GM18519 (cell line): ENCODE data around the gene TBC1D22B.
"Not testable (repeated sequence)": the region's sequence is repeated elsewhere in the genome, so short reads cannot be mapped to it uniquely, and the experiment has no call there.

ENCODE experiments used
- ATAC-seq: cut with Tn5 transposase; IDR thresholded peaks from one replicate; pipeline ENCODE4 v1.9.1; 2021; ENCODE audit warnings: mild to moderate bottlenecking, moderate library complexity; ENCODE audit not compliant: unreplicated experiment, low FRiP score

Gene TBC1D22B

DNA sequence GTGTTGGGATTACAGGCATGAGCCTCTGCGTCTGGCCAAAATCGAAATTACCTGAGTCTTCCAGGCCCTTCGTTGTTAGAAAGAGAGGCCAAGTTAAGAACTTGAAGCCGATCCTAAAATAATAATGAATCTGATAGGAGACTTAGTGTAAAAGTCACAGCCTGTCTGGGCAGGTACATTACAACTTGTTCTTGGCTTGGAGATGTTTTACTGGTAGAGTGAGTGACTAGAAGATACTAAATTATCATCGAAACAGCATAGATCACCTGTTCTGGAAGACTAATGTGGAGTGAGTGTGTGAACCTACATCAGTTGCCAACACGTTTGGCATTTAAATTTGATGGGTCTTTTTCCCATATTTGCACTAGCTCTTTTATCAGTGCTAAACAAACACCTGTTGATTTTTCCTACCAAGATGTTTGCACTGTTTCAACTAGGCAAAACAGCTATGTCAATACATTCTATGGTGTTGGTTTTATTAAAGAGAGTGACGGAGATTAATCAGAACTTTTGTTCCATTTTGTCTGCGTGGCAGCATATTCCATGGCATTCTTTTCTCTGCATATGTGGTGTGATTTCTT is 5.0 kb downstream of the TBC1D22B start:
- no peak for ATAC-seq

DNA sequence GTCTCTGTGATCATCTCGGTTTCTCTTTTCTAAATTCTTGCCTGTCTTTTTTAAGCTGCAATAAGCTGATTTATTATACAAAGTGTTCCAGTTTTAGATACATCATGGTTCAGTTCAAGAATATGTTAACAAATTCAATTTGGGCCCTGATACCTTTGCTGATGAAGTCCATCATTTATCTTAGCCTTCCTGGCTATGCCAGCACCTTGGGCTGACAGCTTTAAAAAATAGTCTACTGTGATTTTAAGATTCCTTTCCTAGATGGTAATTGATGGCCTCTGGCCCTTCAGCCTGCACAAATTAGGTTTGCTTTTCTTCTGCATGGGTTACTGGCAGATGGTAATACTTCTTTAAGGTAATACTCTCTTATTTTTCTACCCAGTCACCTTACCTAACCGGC is 7.4 kb downstream of the TBC1D22B start:
- ATAC-seq, result no peak

DNA sequence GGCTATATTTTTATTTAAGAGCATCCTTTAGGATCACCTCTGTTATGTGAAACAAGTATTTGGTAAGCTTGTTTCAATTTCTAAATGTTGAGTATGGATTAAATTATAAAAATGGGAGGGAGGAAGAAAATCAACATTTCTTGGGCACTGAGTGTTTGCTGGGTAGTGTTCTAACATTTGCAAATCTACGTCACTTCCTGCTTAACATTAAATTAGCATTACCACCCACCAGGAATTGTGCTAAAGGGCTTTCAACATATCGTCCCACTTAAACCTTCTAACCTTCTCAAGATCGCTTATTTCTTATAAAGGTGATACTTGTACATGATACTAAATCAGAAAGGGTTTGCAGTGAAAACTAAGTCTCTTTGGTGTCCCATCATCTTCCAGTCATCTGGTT is 8.3 kb downstream of the TBC1D22B start:
- ATAC-seq, result no peak

DNA sequence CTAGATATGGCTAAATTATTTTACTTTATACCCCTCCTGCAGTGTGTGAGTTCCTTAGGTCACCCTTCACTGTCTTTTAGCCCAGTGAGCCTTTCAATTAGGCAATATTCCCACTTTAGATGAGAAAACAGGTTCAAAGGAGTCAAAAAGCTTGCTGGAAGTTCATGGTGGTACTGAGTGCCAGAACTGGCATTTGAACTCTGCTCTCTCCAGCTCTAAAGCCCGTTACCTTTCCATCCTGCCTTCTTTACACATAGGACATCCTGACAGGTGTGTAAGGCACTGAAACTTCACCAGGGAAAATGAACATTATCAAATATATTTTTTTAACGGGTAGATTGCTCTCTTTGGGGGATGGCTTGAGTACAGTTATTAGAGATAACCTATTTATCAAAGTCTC is 11.5 kb downstream of the TBC1D22B start:
- no peak for ATAC-seq

DNA sequence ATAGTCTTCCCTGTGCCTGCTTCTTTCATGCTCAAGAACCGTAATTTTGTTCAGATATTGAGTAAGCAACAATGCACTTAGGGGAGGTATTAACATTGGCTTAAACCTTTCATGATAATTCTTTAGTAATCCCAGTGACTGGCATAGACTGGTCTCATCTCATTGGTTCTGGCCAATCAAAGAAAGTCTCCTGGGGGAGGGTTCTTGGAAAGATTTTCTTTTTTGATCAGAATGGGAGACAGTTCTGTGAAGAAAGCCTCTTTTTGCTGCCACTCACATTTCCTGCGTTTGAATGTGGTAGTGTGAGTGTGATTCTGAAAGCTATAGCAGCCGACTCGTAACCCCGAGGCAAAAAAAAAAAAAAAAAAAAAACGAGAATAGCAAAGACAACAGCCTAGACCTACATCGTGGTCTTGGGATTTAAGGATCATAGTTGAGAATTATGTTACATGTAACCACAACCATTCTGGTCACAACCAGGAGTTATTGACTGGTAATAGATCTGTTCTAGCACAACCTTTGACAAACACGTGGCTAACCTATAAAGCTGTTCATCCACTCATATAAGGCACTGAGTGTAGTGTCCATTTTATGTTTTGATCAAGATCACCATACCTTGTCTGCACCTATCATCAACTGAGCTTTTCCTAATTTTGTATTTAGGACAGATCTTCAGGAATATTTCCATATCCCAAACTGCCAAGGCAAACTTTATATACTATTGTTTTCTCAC is 15.4 kb downstream of the TBC1D22B start:
- ATAC-seq, result no peak

DNA sequence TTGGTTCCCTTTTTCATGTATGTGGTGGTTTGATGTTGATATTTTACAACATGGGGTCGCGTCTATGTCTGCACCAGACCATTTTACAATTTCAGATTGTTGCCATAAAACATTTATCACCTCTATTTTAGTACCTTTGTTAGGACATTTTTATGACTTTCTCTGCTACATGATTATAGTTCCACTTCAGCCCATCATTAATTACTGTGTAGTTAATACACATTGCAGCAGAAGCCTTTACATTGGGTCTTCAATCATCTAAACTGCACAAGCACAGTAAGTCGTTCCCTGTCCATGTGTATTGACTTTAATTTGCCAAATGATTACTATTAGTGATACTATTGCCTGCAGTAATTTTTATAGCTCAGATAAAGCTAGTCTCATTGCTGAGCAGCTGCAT is 16.1 kb downstream of the TBC1D22B start:
- no peak for ATAC-seq

DNA sequence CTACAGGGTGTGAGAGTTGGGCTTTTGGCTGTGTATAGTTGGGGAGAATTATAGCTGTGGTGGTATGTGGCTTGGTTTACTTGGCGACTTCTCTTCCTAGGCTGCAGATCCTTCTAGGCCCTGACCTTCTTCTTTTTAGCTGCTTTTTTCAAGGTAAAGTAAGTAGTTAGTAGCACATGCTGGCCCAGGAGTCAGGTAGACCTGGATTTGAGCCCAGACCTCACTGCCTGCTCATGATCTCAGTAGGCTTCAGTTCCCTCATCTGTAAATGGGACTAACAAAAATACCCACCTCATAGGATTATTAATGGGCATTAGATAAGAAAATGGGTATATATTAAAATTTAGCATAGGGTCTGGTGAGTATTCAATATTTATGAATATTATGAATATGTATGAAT is 17.8 kb downstream of the TBC1D22B start:
- ATAC-seq, result no peak

DNA sequence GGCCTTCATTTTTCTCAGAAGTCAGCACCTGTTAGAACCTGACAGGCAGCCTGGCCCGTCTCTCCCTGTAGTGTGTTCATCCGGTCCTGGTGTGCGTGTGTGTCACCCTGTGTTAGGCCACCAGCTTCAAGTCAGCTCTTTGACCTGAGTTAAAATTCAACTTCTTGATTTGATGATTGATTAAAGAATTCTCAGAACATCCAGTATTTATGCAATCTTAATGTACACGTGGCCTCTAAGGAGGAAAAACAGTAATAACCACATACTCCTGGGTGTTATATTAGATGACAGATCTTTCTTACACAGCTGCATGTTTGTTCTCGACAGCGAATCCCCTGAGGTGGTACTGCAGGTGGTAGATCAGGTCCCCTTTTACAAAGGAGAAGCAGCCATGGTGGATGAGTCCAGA is 19.4 kb downstream of the TBC1D22B start:
- ATAC-seq, result no peak

DNA sequence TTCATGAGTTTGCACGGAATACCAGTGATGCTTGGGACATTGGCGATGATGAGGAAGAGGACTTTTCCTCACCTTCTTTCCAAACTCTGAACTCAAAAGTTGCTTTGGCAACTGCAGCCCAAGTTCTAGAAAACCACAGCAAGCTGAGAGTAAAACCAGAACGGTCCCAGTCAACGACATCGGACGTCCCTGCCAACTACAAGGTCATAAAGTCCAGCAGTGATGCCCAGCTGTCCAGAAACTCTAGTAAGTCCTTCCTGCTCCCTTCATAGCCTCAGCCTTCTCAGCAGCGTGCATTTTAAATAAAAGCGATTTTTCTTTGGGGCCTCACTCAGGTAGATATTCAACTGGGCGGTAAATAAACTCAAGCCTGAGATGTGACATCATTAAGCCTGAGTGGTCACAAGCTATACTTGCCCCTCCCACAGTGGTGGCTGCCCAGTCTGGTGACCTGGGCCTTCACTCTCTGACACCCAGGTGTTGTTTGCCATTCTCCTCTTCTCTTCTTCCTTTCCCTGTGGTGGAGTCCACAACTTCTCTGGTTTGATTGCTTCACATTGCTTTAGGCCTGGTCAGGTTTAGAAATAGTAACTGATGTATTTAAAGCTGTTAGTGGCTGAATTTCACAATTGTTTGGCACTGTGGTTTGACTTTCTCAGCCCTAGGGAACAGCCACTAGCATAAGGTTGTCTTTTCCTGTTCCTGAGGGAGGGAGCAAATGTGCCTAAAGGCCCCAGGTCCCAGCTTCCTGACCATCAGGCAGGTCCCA is 22.0 kb downstream of the TBC1D22B start:
- no peak for ATAC-seq

DNA sequence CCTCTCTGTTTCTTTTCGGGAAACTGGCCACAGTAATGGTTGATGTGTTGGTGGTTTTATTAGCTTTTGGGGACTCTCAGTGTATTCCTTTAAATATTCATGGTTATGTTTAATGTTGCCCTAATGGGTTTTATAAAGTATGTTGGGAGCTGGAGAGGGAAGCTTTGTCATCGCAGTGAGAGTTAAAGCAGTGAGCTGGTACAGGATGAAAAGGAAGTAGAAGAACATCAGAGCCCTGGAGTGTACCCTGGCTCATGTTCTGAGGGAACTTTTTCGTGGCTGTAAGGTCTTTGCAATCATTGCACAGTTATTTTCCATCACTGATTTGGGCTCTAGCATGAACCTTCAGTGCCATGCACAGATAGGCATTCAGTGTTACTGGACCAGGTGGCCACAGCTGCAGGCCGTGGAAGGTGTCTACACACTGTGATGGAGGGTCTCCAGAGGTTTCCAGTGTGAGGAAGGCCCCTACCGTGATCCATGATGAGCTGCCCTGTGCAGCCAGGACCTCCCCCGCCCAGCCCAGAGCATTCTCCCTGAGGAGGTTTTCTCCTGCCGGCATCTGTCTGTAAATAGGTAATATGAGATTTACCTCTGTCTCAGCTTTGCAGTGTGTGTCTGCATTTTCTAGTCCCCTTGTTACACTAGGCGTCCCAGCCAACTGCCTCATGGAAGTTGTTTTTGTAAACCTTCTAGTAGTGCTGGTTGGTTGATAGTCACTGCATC is 22.8 kb downstream of the TBC1D22B start:
- no peak for ATAC-seq

DNA sequence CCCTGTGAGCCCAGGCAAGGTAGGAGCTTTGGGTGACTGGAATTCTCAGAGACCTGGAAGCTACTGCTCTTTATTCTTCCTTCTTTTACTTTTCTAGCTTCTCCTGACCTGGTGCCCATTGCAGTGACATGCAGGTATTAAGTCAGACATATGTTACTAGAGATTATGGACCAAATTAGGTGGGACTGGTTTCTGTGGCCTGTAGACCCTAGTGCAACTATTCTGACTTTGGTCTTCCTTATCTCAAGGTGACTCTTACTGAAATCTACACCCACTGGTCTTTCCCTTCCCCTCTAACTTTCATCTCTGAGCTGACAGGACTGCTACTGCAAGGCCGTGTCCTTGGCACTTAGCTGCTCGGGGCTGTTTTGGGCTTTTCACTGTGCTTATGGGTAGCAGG is 24.8 kb downstream of the TBC1D22B start:
- no peak for ATAC-seq

DNA sequence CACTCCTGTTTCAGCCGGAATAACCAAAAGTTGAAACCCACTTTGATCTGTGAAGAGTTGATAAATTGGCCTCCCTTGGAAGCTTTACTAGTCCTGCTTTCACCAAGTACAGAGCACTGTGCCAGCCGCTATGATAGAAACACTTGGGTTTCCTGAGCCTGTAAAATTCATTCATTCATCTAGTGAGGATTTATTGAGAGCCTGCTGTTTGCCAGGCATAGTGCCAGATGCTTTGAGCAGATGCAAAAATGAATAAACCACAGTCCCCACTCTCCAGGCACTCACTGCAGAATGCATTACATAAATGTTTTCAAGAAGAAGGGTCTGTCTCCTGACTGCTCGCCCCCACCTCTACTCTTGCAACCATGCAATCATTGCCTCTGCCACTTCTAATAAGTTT is 25.7 kb downstream of the TBC1D22B start:
- no peak for ATAC-seq

DNA sequence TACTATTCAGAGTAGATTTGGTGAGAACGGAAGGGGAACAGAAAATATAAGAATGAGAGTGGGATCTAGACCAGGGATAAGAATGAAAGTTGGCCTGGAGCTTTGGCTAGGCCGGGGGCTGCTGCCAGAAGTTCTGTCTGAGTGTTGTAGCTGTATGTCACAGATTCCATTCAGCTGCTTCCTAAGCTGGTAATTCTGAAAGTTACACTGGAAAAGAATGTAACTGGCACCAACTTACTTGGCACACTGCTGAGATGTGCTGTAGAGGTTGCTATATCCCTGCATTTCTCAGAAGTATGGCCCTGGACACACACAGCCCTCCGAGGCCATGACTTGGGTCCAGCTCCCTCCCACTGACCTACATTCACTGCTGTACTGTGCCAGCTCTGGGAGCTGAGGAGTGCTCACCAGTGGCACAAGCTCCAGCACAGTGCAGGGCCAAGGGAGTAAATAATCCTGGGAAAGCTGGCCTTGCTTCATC is 26.1 kb downstream of the TBC1D22B start:
- ATAC-seq, result no peak

DNA sequence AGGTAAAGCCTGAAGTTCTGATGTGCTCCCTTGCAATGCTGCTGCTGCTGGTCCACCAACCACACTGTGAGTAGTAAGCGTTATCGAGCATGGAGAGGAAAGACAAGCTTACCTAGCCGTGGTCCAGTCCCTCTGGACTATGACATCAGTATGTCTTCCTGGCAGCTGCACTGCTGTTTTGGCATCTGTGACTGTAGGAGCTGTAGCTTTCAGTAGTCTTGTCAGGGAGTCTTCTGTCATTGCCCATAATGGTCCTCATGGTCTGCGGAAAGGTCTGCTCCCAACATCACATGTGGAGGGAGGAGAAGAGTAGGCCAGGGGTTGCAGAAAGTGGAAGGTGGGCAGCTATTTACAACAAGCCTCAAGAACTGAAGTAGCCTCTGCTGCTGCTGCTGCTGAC is 27.2 kb downstream of the TBC1D22B start:
- no peak for ATAC-seq

DNA sequence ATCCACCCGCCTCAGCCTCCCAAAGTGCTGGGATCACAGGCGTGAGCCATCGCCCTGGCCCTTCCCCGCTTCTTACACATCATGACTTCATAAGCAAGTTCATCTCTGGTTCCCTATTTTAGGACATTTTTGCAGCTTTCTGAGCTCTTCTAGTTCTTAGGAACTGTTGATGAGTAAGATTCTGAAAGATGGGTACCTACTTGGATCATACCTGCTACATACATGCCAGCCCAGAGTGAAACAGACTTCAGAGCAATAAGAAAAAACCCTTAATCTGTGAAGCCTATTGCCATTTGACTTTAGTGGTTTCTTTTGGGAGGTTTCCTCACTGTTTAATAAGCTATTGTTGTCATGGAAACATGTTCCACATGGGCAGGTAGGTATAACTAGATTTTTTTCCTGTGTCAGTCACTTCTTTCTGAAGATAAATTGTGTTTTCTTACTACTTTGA is 28.3 kb downstream of the TBC1D22B start:
- no peak for ATAC-seq

DNA sequence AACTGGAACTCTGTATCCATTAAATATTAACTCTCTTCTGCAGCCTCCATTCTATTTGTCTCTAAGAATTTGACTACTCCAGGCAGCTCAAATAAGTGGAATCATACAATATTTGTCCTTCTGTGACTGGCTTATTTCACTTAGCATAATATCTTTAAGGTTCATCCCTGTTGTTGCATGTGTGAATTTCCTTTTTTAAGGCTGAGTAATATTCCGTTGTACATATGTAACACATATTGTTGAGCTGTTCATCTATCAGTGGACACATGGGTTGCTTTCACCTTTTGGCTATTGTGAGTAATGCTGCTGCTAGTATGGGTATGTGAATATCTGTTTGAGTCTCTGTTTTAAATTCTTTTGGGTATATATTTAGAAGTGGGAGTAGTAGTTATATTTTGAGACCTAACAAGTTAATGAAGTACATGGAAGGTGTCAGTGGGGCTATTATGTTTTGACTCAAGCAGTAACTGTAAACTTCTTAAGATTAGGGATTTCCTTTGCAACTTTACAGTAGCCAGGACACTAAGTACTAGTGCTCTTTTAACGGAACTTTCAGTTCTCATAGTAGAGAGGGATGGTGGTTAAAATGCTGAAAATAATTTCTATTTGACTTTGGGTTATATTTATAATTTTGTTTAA is 30.1 kb downstream of the TBC1D22B start:
- no peak for ATAC-seq

DNA sequence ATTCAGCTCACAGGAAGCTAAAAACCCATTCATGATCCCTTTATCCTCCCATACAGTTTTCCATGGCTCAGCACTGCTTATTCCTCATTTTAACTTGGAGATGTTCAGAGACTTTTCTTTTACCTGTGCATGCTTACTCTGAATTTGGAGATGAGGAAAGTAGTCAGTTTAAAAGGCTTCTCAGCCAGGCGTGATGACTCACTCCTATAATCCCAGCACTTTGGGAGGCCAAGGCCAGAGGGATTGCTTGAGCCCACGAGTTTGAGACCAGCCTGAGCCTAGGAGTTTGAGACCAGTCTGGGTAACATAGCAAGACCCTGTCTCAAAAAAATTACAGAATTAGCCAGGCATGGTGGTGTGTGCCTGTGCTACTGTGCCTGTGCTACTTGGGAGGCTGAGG is 30.7 kb downstream of the TBC1D22B start:
- ATAC-seq, result no peak

DNA sequence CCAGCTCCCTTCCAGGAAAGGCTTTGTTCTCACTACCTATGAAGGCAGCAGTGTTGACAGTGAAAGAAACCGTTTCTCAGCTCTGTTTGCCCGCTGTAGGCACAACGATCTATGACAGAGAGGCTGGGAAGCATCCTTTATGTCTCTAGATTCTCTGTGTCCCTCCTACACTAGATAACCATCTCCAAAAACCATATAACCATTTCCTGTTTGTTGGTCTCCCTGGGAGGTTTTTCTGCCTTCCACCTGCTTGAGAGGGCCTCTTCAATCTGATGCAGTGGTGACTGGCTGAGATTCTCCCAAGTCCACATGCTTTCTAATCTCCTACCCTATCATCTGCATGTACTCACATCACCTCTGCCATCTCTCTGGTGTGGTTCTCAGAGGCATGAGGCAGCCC is 32.4 kb downstream of the TBC1D22B start:
- ATAC-seq, result no peak

DNA sequence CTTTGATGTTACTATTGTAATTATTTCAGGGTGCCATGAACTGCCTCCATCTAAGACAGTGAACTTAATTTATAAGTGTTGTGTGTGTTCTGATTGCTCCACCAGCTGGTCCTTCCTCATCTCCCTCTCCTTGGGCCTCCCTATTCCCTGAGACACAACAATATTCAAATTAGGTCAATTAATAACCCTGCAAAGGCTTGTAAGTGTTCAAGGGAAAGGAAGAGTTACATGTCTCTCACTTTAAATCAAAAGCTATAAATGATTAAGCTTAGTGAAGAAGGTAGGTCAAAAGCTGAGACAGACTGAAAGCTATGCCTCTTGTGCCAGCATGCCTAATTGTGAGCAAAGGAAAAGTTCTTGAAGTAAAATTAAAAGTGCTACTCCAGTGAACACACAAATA is 35.9 kb downstream of the TBC1D22B start:
- no peak for ATAC-seq

DNA sequence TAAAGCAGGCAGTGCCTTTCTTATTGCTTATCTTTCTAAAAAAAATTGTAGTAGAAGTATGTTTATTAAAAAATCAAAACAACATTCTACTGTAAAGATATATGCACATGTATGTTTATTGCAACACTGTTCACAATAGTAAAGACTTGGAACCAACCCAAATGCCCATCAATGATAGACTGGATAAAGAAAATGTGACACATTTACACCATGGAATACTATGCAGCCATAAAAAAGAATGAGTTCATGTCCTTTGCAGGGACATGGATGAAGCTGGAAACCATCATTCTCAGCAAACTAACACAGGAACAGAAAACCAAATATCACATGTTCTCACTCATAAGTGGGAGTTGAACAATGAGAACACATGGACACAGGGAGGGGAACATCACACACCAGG is 40.1 kb downstream of the TBC1D22B start:
- ATAC-seq, result not testable (repeated sequence)
